Peyer's patch (tissue), 4 donors: ENCODE results near the gene RAB7A. TPM values are rescaled to one million over a fixed set of nuclear protein-coding genes. Genes with fewer than 3 reads are reported as not detected.

Experiments
- DNase-seq, 3 donors: peaks; one replicate each; pipeline ENCODE4 v3.0.0-alpha.2; 2017 to 2019
- H3K27ac ChIP-seq, 4 donors: fragments of 200-600 bp; sonication (generic); one replicate each; pipeline ENCODE4 v1.5.1; 2016 to 2019
- H3K27me3 ChIP-seq, 2 donors: fragments of 200-600 bp; sonication (generic); one replicate each; pipeline ENCODE4 v1.5.1; 2019
- H3K36me3 ChIP-seq, 3 donors: fragments of 200-600 bp; sonication (generic); one replicate each; pipeline ENCODE4 v1.5.1; 2016 to 2019
- H3K4me1 ChIP-seq, 4 donors: fragments of 200-600 bp; sonication (generic); one replicate each; pipeline ENCODE4 v1.5.1; 2016 to 2019
- H3K4me3 ChIP-seq, 4 donors: fragments of 200-600 bp; sonication (generic); 1 replicate in 3 of 4; 2 replicates in 1 of 4; pipeline ENCODE4 v1.5.1; 2016 to 2019; ENCODE audit warnings: mild to moderate bottlenecking in 1 of 4
- H3K9me3 ChIP-seq, 4 donors: fragments of 200-600 bp; sonication (generic); one replicate each; pipeline ENCODE4 v1.5.1; 2016 to 2019; ENCODE audit warnings: mild to moderate bottlenecking in 1 of 4
- POLR2A ChIP-seq, 2 donors: fragments of 450-650 bp; IDR thresholded peaks; one replicate each; pipeline ENCODE4 v1.5.1; 2017; ENCODE audit warnings: antibody characterized with exemption in 2 of 2, mild to moderate bottlenecking in 2 of 2, moderate library complexity in 2 of 2
- total RNA-seq, 4 donors: library from RNA; depleted of rRNA; stranded (reverse); fragments of >200 nt; gene quantifications; one replicate each; pipeline ENCODE4 v1.1.0, GENCODE V29; 2016
- TF ChIP-seq, protein P1 (sequence below), 6 experiments: fragments of 450-650 bp in 4 of 6; fragments of 200-600 bp in 2 of 6; sonication (generic) in 1 of 6; IDR thresholded peaks; one replicate each; pipeline ENCODE4 v1.5.1; 2017 to 2019; ENCODE audit warnings: antibody characterized with exemption in 6 of 6, mild to moderate bottlenecking in 3 of 6, moderate library complexity in 1 of 6

The RAB7A gene
- total RNA-seq, 4 donors from 2014 or later: 96.6 to 116 (median 99.4) TPM

DNA sequence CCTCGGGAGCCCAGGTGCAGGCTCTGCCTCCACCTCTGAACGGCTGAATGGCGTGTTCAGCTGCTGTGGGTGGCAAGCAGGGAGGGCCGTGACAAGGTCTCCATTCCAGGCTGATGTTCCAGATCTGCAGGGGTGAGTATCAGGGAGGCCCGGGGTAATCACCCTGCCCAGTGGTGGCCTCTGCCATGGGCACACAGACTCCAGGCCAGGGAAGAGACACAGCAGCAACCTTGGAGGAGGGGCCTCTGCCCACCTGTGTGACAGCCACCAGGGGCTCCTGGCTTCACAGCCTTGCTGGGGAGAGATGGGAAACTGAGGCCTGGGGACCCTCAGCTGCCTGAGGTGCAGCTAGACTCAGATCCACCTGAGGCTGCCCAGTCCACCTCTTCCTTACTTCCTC, 127.8 kb downstream of the RAB7A start:
- H3K36me3 ChIP-seq: no peaks in the 10 kb centered on the region
- no peaks in the 10 kb centered on the region for H3K4me1 ChIP-seq
- DNase-seq: no peak
- TF ChIP-seq, protein P1, sequence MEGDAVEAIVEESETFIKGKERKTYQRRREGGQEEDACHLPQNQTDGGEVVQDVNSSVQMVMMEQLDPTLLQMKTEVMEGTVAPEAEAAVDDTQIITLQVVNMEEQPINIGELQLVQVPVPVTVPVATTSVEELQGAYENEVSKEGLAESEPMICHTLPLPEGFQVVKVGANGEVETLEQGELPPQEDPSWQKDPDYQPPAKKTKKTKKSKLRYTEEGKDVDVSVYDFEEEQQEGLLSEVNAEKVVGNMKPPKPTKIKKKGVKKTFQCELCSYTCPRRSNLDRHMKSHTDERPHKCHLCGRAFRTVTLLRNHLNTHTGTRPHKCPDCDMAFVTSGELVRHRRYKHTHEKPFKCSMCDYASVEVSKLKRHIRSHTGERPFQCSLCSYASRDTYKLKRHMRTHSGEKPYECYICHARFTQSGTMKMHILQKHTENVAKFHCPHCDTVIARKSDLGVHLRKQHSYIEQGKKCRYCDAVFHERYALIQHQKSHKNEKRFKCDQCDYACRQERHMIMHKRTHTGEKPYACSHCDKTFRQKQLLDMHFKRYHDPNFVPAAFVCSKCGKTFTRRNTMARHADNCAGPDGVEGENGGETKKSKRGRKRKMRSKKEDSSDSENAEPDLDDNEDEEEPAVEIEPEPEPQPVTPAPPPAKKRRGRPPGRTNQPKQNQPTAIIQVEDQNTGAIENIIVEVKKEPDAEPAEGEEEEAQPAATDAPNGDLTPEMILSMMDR (IDR thresholded peaks at IDR 0.05): no peak
- no peak for TF ChIP-seq POLR2A (IDR thresholded peaks at IDR 0.05)
- H3K4me3 ChIP-seq: no peak overlapping the region
- no peak overlapping the region for H3K27ac ChIP-seq
- no peaks in the 10 kb centered on the region for H3K27me3 ChIP-seq
- H3K9me3 ChIP-seq: peaks cover 0 to 27% (median 4%) of the 10 kb centered on the region in 4 donors

DNA sequence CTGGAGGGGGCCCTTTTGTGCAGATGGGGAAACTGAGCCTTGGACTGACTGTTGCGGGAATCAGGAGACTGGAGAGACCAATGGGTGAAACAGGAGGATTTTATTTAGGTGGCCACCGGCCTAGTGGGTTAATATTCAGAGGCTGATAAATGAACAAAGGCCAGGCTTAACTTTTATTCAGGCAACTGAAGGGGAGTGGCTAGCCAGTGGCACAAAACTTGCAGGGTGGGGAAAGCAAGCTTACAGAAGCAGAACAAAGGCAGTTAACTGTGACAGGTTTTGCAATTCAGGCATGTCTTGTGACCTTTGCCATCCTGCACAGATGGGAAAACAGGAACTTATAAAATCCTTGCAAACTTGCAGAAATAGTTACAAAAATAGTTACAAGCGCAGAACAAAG, 128.5 kb downstream of the RAB7A start:
- Histone ChIP-seq H3K36me3 (no peaks in the 10 kb centered on the region), H3K27me3 (no peaks in the 10 kb centered on the region), H3K4me1 (no peaks in the 10 kb centered on the region), H3K27ac (no peak overlapping the region), H3K9me3 (peaks cover 0 to 34% (median 7%) of the 10 kb centered on the region in 4 donors), H3K4me3 (no peak overlapping the region)
- DNase-seq: no peak
- TF ChIP-seq, protein P1 (IDR thresholded peaks at IDR 0.05): no peak
- TF ChIP-seq POLR2A (IDR thresholded peaks at IDR 0.05): no peak

DNA sequence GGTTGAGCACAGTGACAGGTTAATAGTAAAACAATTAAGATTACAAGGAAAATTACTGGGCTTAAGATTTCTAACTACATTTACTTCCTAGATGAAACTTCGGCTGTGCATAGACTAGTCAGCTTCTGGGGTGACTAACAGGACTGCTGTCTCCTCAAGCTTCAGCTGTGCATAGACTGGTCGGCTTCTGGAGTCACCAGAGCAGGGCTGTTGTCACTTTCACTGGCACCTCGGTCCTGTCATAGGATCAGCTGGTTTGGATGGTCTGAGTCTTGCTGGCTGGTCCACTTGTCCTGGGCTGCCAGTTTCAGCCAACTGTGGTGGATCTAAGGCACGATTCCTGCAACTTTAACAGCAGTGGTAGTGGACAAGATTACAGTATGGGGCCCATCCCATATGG, 129.6 kb downstream of the RAB7A start:
- H3K9me3 ChIP-seq: peaks cover 0 to 45% (median 11%) of the 10 kb centered on the region in 4 donors
- TF ChIP-seq POLR2A (IDR thresholded peaks at IDR 0.05): no peak
- TF ChIP-seq, protein P1 (IDR thresholded peaks at IDR 0.05): no peak

DNA sequence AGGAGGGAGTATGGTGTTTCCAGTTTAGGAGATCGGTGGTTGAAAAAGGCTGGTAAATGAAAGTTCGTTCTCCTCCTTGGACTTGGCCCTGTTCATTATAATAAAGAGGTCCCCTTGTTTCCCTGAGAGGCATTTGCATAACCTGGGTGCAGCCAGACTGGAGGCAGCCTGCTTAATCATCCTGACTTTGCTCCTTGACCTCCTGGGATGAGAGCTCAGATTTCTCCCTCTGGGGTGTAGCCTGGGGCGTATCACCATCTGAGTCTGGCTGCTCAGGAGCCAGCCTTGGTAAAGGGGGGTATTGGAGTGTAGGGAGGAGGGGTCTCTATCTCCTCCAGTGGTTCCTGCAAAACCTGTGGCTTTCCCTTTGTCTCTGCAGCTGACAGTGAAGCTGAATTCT, 132.2 kb downstream of the RAB7A start:
- Histone ChIP-seq H3K27ac (peak overlapping the region in 3 of 4 donors; percentile 32 to 80 (median 60)), H3K27me3 (no peaks in the 10 kb centered on the region)

More for the DNA sequence above, 129.6 kb downstream of the RAB7A start:
- Histone ChIP-seq H3K27me3 (no peaks in the 10 kb centered on the region), H3K36me3 (no peaks in the 10 kb centered on the region), H3K4me1 (no peaks in the 10 kb centered on the region), H3K27ac (no peak overlapping the region), H3K4me3 (no peak overlapping the region)
- DNase-seq: no peak

DNA sequence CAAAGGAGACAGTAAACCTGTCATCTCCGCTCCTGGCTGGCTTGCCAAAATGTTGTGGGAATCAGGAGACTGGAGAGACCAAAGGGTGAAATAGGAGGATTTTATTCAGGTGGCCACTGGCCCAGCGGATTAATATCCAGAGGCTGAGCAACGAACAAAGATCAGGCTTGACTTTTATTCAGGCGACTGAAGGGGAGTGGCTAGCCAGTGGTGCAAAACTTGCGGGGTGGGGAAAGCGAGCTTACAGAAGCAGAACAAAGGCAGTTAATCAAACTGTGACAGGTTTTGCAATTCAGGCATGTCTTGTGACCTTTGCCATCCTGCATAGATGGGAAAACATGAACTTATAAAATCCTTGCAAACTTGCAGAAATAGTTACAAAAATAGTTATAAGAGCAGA, 133.6 kb downstream of the RAB7A start:
- H3K9me3 ChIP-seq: peaks cover 0 to 31% (median 11%) of the 10 kb centered on the region in 4 donors
- H3K36me3 ChIP-seq: no peaks in the 10 kb centered on the region
- DNase-seq: no peak

More for the DNA sequence above, 132.2 kb downstream of the RAB7A start:
- DNase-seq: peak in 1 of 3 donors; percentile 70
- TF ChIP-seq POLR2A (IDR thresholded peaks at IDR 0.05): no peak
- TF ChIP-seq, protein P1 (IDR thresholded peaks at IDR 0.05): no peak
- Histone ChIP-seq H3K9me3 (peaks cover 0 to 46% (median 11%) of the 10 kb centered on the region in 4 donors), H3K4me3 (peak overlapping the region in 1 of 4 donors; percentile 21), H3K36me3 (no peaks in the 10 kb centered on the region), H3K4me1 (no peaks in the 10 kb centered on the region)

DNA sequence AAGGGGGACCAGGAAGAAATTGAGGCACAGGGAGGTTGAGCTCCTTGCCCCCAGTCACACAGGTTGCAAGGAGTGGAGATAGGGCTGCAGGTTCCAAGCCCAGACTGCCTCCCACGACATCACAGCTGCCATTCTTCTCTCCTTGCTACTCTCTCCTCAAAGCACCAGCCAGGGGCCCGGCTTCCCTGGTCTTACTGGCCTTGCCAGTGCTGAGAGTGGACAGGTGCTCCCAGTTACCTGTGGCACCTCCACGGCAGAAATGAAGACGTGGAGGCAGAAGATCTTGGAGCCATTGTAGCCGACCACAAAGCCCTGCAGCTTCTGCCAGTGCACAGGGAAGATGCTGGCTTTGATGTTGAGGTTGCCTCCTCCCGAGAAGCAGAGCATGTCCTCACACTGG, 135.5 kb downstream of the RAB7A start:
- Histone ChIP-seq H3K9me3 (peaks cover 0 to 24% (median 11%) of the 10 kb centered on the region in 4 donors), H3K4me1 (no peaks in the 10 kb centered on the region), H3K27me3 (no peaks in the 10 kb centered on the region), H3K36me3 (no peaks in the 10 kb centered on the region), H3K27ac (no peak overlapping the region), H3K4me3 (no peak overlapping the region)
- no peak for DNase-seq
- TF ChIP-seq, protein P1 (IDR thresholded peaks at IDR 0.05): no peak
- no peak for TF ChIP-seq POLR2A (IDR thresholded peaks at IDR 0.05)

More for the DNA sequence above, 133.6 kb downstream of the RAB7A start:
- no peak for TF ChIP-seq POLR2A (IDR thresholded peaks at IDR 0.05)
- Histone ChIP-seq H3K4me1 (no peaks in the 10 kb centered on the region), H3K27ac (no peak overlapping the region), H3K4me3 (no peak overlapping the region), H3K27me3 (no peaks in the 10 kb centered on the region)
